ENCODE measurements around the gene ZNF282. TPM values are rescaled to one million over a fixed set of nuclear protein-coding genes. Genes with fewer than 3 reads are reported as not detected.

The ZNF282 gene
- total RNA-seq, 4 donors from 2014 or later = 19.7 to 31.5 (median 25.1) TPM

- peaks cover 0 to 45% (median 0%) of the 10 kb centered on the region in 3 donors for H3K36me3 ChIP-seq
- H3K27me3 ChIP-seq = no peaks in the 10 kb centered on the region
- H3K9me3 ChIP-seq = no peaks in the 10 kb centered on the region
- DNase-seq (ENCODE audit: low spot score in 2 of 2) = no peak
- H3K4me1 ChIP-seq = peaks cover 0 to 30% (median 3%) of the 10 kb centered on the region in 4 donors
- 80 to 89% methylated on average over 2 of the region's 2 CpGs for WGBS, 2 donors
- TF ChIP-seq POLR2A (IDR thresholded peaks at IDR 0.05) (no peak), CTCF (IDR thresholded peaks at IDR 0.05) (no peak), EP300 (IDR thresholded peaks at IDR 0.05) (no peak)
- no peak overlapping the region for H3K4me3 ChIP-seq
- H3K27ac ChIP-seq = no peak overlapping the region
Measured at GRCh38 chr7:149153346-149153745, 42.0 kb upstream of the ZNF282 start.

GRCh38 chr7:149154056-149154455 lies 41.3 kb upstream of the ZNF282 start:
- Histone ChIP-seq H3K27ac (no peak overlapping the region), H3K9me3 (no peaks in the 10 kb centered on the region), H3K4me1 (peaks cover 0 to 23% (median 2%) of the 10 kb centered on the region in 4 donors), H3K36me3 (peaks cover 0 to 49% (median 0%) of the 10 kb centered on the region in 3 donors), H3K27me3 (no peaks in the 10 kb centered on the region), H3K4me3 (no peak overlapping the region)
- DNase-seq (ENCODE audit: low spot score in 2 of 2) = no peak
- WGBS, 2 donors = 95 to 96% methylated on average over 11 of the region's 11 CpGs
- no peak for TF ChIP-seq POLR2A (IDR thresholded peaks at IDR 0.05)
- TF ChIP-seq EP300 (IDR thresholded peaks at IDR 0.05) = no peak
- no peak for TF ChIP-seq CTCF (IDR thresholded peaks at IDR 0.05)

GRCh38 chr7:149156898-149157297 lies 38.4 kb upstream of the ZNF282 start:
- peaks cover 0 to 72% (median 0%) of the 10 kb centered on the region in 3 donors for H3K36me3 ChIP-seq
- H3K4me3 ChIP-seq = no peak overlapping the region
- TF ChIP-seq EP300 (IDR thresholded peaks at IDR 0.05) (no peak), CTCF (IDR thresholded peaks at IDR 0.05) (no peak), POLR2A (IDR thresholded peaks at IDR 0.05) (no peak)
- no peaks in the 10 kb centered on the region for H3K9me3 ChIP-seq
- peaks cover 0 to 7% (median 0%) of the 10 kb centered on the region in 4 donors for H3K4me1 ChIP-seq
- no peak overlapping the region for H3K27ac ChIP-seq
- no peaks in the 10 kb centered on the region for H3K27me3 ChIP-seq
- no peak for DNase-seq (ENCODE audit: low spot score in 2 of 2)
- 93 to 95% methylated on average over 6 of the region's 6 CpGs for WGBS, 2 donors

GRCh38 chr7:149161241-149161848 lies 34.0 kb upstream of the ZNF282 start:
- no peaks in the 10 kb centered on the region for H3K4me1 ChIP-seq
- H3K9me3 ChIP-seq = no peaks in the 10 kb centered on the region
- TF ChIP-seq POLR2A (IDR thresholded peaks at IDR 0.05) (no peak), EP300 (IDR thresholded peaks at IDR 0.05) (no peak), CTCF (IDR thresholded peaks at IDR 0.05) (no peak)
- H3K27me3 ChIP-seq = no peaks in the 10 kb centered on the region
- DNase-seq (ENCODE audit: low spot score in 2 of 2) = no peak
- H3K27ac ChIP-seq = no peak overlapping the region
- H3K36me3 ChIP-seq = peaks cover 0 to 79% (median 0%) of the 10 kb centered on the region in 3 donors
- 61 to 76% methylated on average over 5 of the region's 5 CpGs for WGBS, 2 donors
- no peak overlapping the region for H3K4me3 ChIP-seq

GRCh38 chr7:149166142-149166541 lies 29.2 kb upstream of the ZNF282 start:
- Histone ChIP-seq H3K9me3 (no peaks in the 10 kb centered on the region), H3K4me3 (no peak overlapping the region), H3K27me3 (no peaks in the 10 kb centered on the region), H3K27ac (no peak overlapping the region), H3K36me3 (peaks cover 0 to 82% (median 5%) of the 10 kb centered on the region in 3 donors), H3K4me1 (no peaks in the 10 kb centered on the region)
- no peak for DNase-seq (ENCODE audit: low spot score in 2 of 2)
- WGBS, 2 donors = 81 to 86% methylated on average over 1 of the region's 1 CpG
- TF ChIP-seq CTCF (IDR thresholded peaks at IDR 0.05) (no peak), POLR2A (IDR thresholded peaks at IDR 0.05) (no peak), EP300 (IDR thresholded peaks at IDR 0.05) (no peak)

All from tibial nerve (tissue), 4 donors.